Kidney tubule cell (primary cell): ENCODE measurements around the gene F3.

Experiments used
- DNase-seq: peaks from one replicate; pipeline ENCODE4 v3.0.0-alpha.2; 2018; ENCODE audit warnings: low spot score

The F3 gene

DNA sequence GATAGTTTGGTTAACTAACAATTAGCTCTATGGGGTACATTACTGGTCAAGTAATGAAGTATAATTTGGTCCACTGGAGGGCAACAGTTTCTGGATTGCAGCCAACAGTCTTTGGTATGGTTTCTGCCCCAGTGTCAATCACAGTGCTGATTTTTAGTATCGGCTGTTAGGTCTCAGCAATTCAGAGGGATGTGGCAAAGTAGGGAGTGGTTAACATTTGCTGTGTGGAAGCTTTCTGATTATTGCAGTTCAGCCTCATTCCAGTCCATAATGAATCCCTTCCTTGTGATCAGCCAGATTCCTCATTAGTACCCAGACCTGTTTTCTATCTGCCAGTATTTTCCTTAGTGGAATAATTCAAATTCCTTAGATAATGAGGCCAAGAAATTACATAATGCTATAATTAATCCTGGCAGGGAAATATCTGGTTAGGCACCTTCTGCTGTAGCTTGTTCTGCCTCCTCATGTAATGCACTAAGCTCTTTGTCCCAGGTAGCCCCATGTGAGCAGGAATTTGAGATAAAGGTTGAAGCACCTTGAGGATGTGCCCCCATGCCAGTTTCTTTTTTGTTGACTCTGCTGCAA, 14.0 kb downstream of the F3 start:
- peak; percentile 68 for DNase-seq

DNA sequence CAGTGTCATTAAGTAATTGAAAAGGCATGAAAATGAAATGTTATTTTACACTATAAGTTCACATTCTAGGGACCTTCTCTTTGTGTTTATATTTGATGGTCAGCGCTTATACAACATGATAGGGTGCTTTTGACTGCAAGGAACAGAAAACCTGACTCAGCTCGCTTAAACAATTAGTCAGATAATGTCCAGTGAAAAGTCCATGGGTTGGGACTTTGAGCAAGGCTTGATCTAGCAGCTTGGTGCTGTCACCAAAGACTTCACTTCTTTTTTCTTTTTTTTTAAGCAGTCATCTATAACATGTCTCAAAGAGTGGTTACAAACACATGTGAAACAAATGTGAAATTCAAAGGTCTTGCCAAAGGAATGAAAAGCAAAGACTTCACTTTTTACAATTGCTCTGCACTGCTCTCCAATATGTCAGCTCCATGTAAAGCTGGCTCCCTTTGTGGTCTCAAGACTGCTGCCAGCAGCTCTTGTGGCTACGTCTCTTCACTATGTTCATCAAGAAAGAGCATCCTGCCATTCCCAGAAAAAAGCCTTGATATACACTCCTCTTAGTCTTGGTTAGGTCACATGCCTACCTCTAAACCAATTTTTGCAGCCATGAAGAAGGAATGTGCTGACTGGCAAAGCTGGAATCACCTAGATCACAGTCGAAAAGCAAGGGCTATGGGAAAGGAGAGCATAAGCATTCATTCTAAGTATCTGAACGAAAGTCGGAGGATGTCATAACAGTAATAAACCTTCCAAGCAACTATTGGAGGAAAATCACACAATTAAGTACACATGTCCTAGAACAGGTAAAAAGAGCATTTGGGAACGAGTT, 15.2 kb downstream of the F3 start:
- no peak for DNase-seq

GRCh38 chr1:94524531-94524930, 17.0 kb downstream of the F3 start:
- no peak for DNase-seq

DNA sequence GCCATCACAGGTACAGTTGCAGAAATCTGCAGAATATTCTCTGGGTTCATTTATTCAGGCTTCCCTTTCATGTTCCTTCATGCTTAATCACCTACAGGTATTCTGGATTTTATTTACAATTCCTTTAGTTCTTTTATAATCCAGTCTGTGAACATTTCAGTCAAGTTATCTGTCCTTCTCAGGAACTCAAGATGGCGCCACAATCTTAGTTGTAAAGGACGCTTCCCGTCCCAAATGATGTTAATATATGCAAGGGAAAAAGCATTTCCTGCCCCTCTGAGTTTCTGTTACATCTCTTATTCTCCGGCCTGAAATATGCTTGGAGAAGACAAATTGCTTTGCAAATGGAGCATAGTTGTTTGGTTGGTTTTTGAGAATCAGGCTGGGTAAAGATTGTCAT, 19.3 kb downstream of the F3 start:
- DNase-seq, result peak; percentile 62

GRCh38 chr1:94519351-94519750, 22.2 kb downstream of the F3 start:
- no peak for DNase-seq

DNA sequence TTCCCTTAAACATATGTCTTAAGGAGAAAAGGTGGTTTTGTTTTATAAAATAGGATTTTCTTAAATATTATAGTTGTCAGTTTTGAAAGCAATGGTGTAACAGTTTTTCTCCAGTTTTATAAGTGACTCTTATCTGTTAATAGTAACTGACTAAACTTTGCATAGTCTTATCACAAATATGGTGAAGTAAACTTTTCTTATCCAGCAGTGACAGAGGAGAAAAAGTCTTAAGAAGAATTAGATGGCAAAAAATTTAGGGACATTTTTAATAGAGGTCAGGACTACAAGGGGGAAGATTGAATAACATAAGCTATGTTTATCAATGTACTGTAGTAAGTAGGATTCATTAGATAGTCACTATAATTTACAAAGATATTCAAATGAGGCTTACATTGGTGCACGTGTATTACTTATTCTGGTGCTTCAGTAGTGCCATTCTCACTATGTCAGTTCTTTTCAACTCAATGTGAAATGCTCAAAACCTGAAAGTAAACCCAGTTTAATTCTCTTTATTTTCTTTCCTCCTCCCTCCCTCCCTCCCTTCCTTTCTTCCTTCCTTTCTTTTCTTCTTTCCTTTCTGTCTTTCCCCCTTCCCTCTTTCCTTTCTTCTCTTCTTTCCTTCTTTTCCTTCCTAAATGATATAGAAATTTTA, 26.1 kb downstream of the F3 start:
- DNase-seq, result no peak

- DNase-seq, result peak; percentile 51
Measured at GRCh38 chr1:94514095-94514727, 27.3 kb downstream of the F3 start.

GRCh38 chr1:94512816-94513215, 28.7 kb downstream of the F3 start:
- no peak for DNase-seq

DNA sequence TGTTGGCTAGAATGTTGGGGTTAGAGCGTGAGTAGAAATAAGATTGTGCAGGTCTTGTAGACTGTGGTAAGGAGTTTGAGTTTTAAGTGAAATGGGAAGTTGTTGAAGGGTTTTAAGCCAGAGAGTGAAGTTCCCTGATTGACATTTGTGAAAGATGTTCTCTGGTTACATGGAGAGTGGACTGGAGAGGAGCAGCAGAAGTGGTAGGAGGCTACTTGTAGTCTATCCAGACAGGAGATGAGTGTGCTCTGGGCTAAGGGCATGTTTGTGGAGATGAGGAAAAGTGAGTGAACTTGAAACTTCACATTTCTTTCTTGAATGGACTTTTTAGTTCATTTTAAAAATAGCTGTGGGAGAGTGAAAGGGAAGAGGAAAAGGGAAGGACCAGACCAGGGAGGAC, 37.0 kb downstream of the F3 start:
- DNase-seq, result no peak

GRCh38 chr1:94503153-94503552, 38.4 kb downstream of the F3 start:
- no peak for DNase-seq

- no peak for DNase-seq
Measured at GRCh38 chr1:94501935-94502334, 39.6 kb downstream of the F3 start.

DNA sequence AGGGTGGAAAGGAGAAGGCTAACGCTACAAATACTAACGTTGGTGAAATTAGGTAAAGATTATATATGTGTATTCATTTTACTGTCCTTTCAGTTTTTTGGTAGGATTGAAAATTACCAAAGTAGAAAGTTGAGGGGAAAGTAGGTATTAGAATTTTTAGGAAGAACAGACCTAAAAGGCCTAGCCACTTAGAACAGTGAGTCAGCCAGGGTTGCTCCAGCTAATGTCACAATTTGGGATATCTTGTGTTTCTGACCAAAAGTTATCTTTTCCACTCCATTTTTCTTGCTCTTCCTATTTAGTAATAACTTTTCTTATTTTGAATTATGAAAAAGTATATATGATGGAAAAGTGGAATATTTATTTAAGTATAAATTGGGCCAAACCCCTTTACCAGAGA, 40.1 kb downstream of the F3 start:
- no peak for DNase-seq

DNA sequence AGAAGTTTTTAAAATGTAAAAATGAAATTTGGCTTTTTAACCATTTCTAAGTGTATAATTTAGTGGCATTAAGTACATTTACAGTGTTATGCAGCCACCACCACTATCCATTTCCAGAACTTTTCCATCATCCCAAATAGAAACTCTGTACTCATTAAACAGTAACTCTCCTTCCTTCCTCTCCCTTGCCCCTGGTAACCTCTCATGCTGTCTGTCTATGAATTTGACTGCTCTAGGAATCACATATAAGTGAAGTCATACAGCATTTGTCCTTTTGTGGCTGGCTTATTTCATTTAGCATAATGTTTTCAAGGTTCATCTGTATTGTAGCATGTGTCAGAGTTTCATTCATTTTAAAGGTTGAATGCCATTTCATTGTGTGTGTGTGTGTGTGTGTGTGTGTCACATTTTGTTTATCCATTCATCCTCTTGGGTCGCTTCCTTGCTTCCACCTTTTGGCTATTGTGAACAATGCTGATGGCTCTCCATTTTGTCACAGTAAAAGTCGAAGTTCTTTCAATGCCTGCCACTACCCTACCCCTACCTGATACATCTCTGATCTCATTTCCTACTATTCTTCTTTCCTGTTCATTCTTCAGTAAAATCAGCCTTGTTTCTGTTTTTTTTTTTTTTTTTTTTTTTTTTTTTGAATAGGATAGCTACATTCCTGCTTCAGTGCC, 45.3 kb downstream of the F3 start:
- DNase-seq, result peak; percentile 3

DNA sequence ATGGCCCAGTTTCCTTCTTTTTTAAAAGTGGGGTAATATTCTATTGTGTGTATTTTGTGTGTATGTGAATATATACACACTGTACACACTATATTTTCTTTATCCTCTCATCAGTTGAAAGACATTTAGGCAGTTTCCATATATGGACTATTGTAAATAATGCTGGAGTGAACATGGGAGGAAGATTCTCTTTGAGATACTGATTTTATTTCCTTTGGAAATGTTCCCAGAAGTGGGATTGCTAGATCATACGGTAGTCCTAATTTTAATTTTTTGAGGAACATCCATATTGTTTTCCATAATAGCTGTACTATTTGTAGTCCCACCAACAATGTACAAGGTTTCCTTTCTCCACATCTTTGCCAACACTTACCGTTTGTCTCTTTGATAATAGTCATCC, 51.0 kb downstream of the F3 start:
- no peak for DNase-seq

DNA sequence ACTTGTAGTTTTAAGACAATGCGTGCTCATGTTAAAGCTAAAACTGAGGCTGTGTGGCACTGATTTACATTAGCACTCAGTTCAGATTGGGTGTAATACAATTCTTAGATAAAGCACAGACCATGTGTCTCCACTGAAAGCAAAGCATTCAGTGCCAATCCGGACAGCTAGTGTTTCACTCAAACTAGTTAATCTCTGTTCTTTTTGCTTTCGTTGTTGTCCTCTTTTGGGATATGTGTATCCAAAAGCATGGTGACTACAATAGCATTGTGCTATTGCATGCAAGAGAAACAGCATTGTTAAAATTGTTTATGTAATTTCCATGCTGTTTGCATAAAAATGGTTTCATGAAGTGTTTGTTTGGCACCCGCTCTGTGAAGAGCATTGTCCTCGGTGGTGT, 54.6 kb downstream of the F3 start:
- no peak for DNase-seq

DNA sequence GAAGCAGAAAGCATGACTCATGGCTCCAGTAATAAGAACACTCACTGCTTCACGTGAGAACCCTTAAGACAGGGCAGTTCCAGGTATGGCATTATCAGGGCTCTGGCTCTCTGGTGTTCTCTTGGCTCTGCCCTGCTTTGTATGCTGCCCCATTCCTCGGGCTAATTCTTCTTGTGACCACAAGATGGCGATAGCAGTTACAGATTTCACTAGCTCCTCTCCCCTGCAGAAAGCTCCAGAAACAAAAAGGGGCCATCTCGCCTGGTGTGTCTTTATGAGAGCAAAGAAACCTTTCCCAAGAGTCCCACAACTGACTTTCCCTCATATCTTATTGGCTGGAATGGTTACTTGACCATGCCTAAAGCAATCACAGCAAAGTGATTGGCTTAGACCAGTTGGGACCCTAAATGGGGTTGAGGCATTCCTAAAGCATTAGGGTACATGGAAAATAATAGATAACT, 60.1 kb downstream of the F3 start:
- DNase-seq, result peak; percentile 75

DNA sequence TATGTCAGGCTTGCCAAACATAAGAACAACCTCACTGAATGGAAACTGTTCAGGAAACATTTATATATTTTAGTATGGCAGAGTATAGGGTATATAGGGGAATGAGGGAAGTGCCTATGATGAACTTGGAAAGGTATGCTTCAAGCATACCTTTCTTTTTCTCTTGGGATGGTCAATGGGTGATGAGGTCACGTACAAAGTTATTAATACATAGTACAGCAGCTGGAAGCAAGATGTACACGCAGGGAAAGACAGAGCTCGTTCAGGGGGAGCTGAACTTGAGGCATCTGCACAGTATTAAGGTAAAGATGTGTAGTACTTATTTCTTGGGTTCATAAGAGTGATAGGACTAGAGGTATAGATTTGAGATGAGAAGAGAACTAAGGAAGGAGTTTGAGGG, 61.9 kb downstream of the F3 start:
- no peak for DNase-seq
